HG02981 (cell line): ENCODE data around the gene SNX10.

Experiments
- ATAC-seq: cut with Tn5 transposase; IDR thresholded peaks from one replicate; pipeline ENCODE4 v1.9.1; 2021; ENCODE audit warnings: mild to moderate bottlenecking, moderate library complexity; ENCODE audit not compliant: unreplicated experiment

The SNX10 gene

GRCh38 chr7:26295586-26295985, 3.9 kb downstream of the SNX10 start:
- no peak for ATAC-seq

- no peak for ATAC-seq
These were observed 6.9 kb downstream of the SNX10 start for GRCh38 chr7:26298472-26299058.

- ATAC-seq: peak; percentile 53
These were observed 13.6 kb downstream of the SNX10 start for GRCh38 chr7:26305090-26305868.

GRCh38 chr7:26305869-26306665, 14.4 kb downstream of the SNX10 start:
- no peak for ATAC-seq

- ATAC-seq: no peak
These were observed 15.1 kb downstream of the SNX10 start for GRCh38 chr7:26306790-26307189.

- ATAC-seq: no peak
These were observed 15.6 kb downstream of the SNX10 start for GRCh38 chr7:26307226-26307625.

GRCh38 chr7:26307791-26308190, 16.1 kb downstream of the SNX10 start:
- no peak for ATAC-seq

GRCh38 chr7:26308551-26308950, 16.9 kb downstream of the SNX10 start:
- no peak for ATAC-seq

GRCh38 chr7:26309089-26309488, 17.4 kb downstream of the SNX10 start:
- ATAC-seq: no peak

- ATAC-seq: no peak
These were observed 20.1 kb downstream of the SNX10 start for GRCh38 chr7:26311798-26312197.

GRCh38 chr7:26317211-26317610, 25.5 kb downstream of the SNX10 start:
- no peak for ATAC-seq

GRCh38 chr7:26318921-26319320, 27.3 kb downstream of the SNX10 start:
- no peak for ATAC-seq

GRCh38 chr7:26319636-26320035, 28.0 kb downstream of the SNX10 start:
- ATAC-seq: no peak

- ATAC-seq: no peak
These were observed 29.2 kb downstream of the SNX10 start for GRCh38 chr7:26320878-26321277.

GRCh38 chr7:26321435-26321834, 29.8 kb downstream of the SNX10 start:
- ATAC-seq: no peak

- ATAC-seq: no peak
These were observed 34.5 kb downstream of the SNX10 start for GRCh38 chr7:26326211-26326610.

- peak; percentile 38 for ATAC-seq
These were observed 37.1 kb downstream of the SNX10 start for GRCh38 chr7:26328498-26329390.

GRCh38 chr7:26329520-26330255, 38.0 kb downstream of the SNX10 start:
- ATAC-seq: peak; percentile 65

GRCh38 chr7:26331113-26331512, 39.5 kb downstream of the SNX10 start:
- ATAC-seq: no peak

GRCh38 chr7:26331789-26332188, 40.1 kb downstream of the SNX10 start:
- no peak for ATAC-seq
